K562 (cell line): ENCODE data around the gene RFX7. TPM values are rescaled to one million over a fixed set of nuclear protein-coding genes. Genes with fewer than 3 reads are reported as not detected.

Source experiments
- ATF7 ChIP-seq: fragments of 450-650 bp; IDR thresholded peaks from 2 replicates; pipeline ENCODE4 v1.7.1; 2014; ENCODE audit warnings: mild to moderate bottlenecking, moderate library complexity
- BCL6 ChIP-seq: fragments of 250-450 bp; sonication (Bioruptor Pico); IDR thresholded peaks from 2 replicates; pipeline ENCODE4 v1.4.0; 2020
- BDP1 ChIP-seq: IDR thresholded peaks from 3 replicates; pipeline ENCODE4 v1.6.1; 2011; ENCODE audit not compliant: insufficient read length, insufficient read depth
- CCNT2 ChIP-seq: IDR thresholded peaks from 2 replicates; pipeline ENCODE4 v1.6.1; 2011; ENCODE audit warnings: borderline replicate concordance, low read depth, mild to moderate bottlenecking, moderate library complexity, mixed read lengths, low read length; ENCODE audit not compliant: insufficient read length; ENCODE audit errors: extremely low read depth
- DNMT1 ChIP-seq: fragments of 450-650 bp; IDR thresholded peaks from 2 replicates; pipeline ENCODE4 v1.6.1; 2016; ENCODE audit warnings: antibody characterized with exemption, mild to moderate bottlenecking
- ETS2 ChIP-seq: IDR thresholded peaks from 2 replicates; pipeline ENCODE4 v1.6.1; 2016; ENCODE audit warnings: borderline replicate concordance, missing genetic modification characterization, mild to moderate bottlenecking, moderate library complexity, missing compliant biosample characterization; ENCODE audit not compliant: poor library complexity, severe bottlenecking
- FOXM1 ChIP-seq, 2 experiments: fragments of 450-650 bp in 1 of 2; sonication (generic) in 1 of 2; formaldehyde crosslinking in 1 of 2; IDR thresholded peaks; 2 replicates each; pipeline versions ENCODE4 v1.6.1 to v1.9.0; 2017 to 2022; ENCODE audit warnings: low read depth in 2 of 2, mild to moderate bottlenecking in 2 of 2, missing genetic modification reagents in 1 of 2, moderate library complexity in 1 of 2
- FOXP4 ChIP-seq: sonication (generic); formaldehyde crosslinking; IDR thresholded peaks from 2 replicates; pipeline ENCODE4 v1.8.0; 2022; ENCODE audit warnings: mild to moderate bottlenecking, missing genetic modification reagents, borderline replicate concordance
- FUS ChIP-seq: fragments of 200-400 bp; formaldehyde crosslinking; optimal IDR thresholded peaks from 2 replicates; pipeline ENCODE3; 2017; ENCODE audit warnings: low read depth, low read length
- JUN ChIP-seq, 2 experiments: sonication (generic) in 1 of 2; formaldehyde crosslinking in 1 of 2; IDR thresholded peaks; 2 replicates each; pipeline versions ENCODE4 v1.6.1 to v1.8.0; 2012 to 2022; ENCODE audit warnings: borderline replicate concordance in 2 of 2, mild to moderate bottlenecking in 2 of 2, improper control_type of control experiment in 1 of 2, low read depth in 1 of 2, low read length in 1 of 2, missing genetic modification reagents in 1 of 2
- KHSRP ChIP-seq: fragments of 450-650 bp; IDR thresholded peaks from 2 replicates; pipeline ENCODE4 v1.6.1; 2017
- NR2C2 ChIP-seq, 2 experiments: fragments of 200-800 bp in 1 of 2; sonication (Bioruptor generic) in 1 of 2; sonication (generic) in 1 of 2; formaldehyde crosslinking in 1 of 2; IDR thresholded peaks; 2 replicates each; pipeline versions ENCODE4 v1.6.1 to v1.8.0; 2016 to 2022; ENCODE audit warnings: mild to moderate bottlenecking in 1 of 2, missing compliant biosample characterization in 1 of 2, missing genetic modification characterization in 1 of 2, missing genetic modification reagents in 1 of 2
- POLR2G ChIP-seq: fragments of 200-400 bp; formaldehyde crosslinking; IDR thresholded peaks from 2 replicates; pipeline ENCODE4 v1.6.1; 2017; ENCODE audit warnings: low read depth, mild to moderate bottlenecking, antibody characterized with exemption, low read length, moderate library complexity
- PTRF ChIP-seq: fragments of 450-650 bp; IDR thresholded peaks from 2 replicates; pipeline ENCODE4 v1.6.1; 2016; ENCODE audit warnings: mild to moderate bottlenecking, missing genetic modification characterization, missing compliant biosample characterization
- SLC30A9 ChIP-seq: fragments of 250-450 bp; sonication (Bioruptor Pico); IDR thresholded peaks from 2 replicates; pipeline ENCODE4 v1.8.0; 2022; ENCODE audit warnings: mild to moderate bottlenecking, moderate library complexity
- SOX6 ChIP-seq: fragments of 450-650 bp; IDR thresholded peaks from 2 replicates; pipeline ENCODE4 v1.6.1; 2014; ENCODE audit warnings: mild to moderate bottlenecking
- TCF15 ChIP-seq: fragments of 250-450 bp; sonication (Bioruptor Pico); IDR thresholded peaks from 2 replicates; pipeline ENCODE4 v1.8.0; 2022; ENCODE audit warnings: moderate library complexity, mild to moderate bottlenecking, inconsistent platforms
- ZBTB17 ChIP-seq: fragments of 450-650 bp; formaldehyde crosslinking; IDR thresholded peaks from 2 replicates; pipeline ENCODE4 v1.4.0; 2020; ENCODE audit warnings: mild to moderate bottlenecking
- ZBTB9 ChIP-seq: fragments of 450-650 bp; formaldehyde crosslinking; IDR thresholded peaks from 2 replicates; pipeline ENCODE4 v1.4.0; 2020; ENCODE audit warnings: mild to moderate bottlenecking, moderate library complexity
- ZFPM2 ChIP-seq: fragments of 250-450 bp; sonication (Bioruptor Pico); IDR thresholded peaks from 2 replicates; pipeline ENCODE4 v1.5.1; 2022; ENCODE audit warnings: mild to moderate bottlenecking
- ZNF253 ChIP-seq: fragments of 250-450 bp; sonication (Bioruptor Pico); conservative IDR thresholded peaks from 2 replicates; pipeline ENCODE4 v1.6.1; 2021; ENCODE audit warnings: mild to moderate bottlenecking
- ZNF311 ChIP-seq: fragments of 250-450 bp; sonication (Bioruptor Pico); IDR thresholded peaks from 2 replicates; pipeline ENCODE4 v1.4.0; 2020; ENCODE audit warnings: mild to moderate bottlenecking, moderate library complexity
- ZNF717 ChIP-seq: fragments of 250-450 bp; sonication (Bioruptor Pico); IDR thresholded peaks from 2 replicates; pipeline ENCODE4 v1.5.0; 2021
- ZNF780A ChIP-seq: fragments of 250-450 bp; sonication (Bioruptor Pico); IDR thresholded peaks from 2 replicates; pipeline ENCODE4 v1.5.0; 2021; ENCODE audit warnings: mild to moderate bottlenecking
- polyA plus RNA-seq, 8 experiments: library from polyadenylated mRNA; depleted of rRNA in 4 of 8; stranded (reverse) in 5 of 8; unstranded in 3 of 8; fragments of >200 nt; fragmentation: Nextera tagmentation in 2 of 8; fragmentation: Illumina TruSeq in 1 of 8; extraction: Ambion mirVana in 2 of 8; extraction: Trizol in 1 of 8; gene quantifications; 2 replicates each; pipeline versions ENCODE4 v1.2.1 to v1.2.3, GENCODE V29; 2011 to 2014; ENCODE audit warnings: inconsistent platforms in 1 of 8, missing spikeins in 1 of 8
- total RNA-seq, 7 experiments: library from RNA; depleted of rRNA in 6 of 7; stranded (reverse); fragments of >200 nt in 6 of 7; fragmentation: Illumina TruSeq in 2 of 7; extraction: Trizol in 2 of 7; gene quantifications; 2 replicates each; pipeline versions ENCODE4 v1.2.1 to v1.2.3, GENCODE V29; 2011 to 2021; ENCODE audit warnings: low replicate concordance in 1 of 7

The RFX7 gene
- total and polyA plus RNA-seq, 9 of the 15 experiments (the other 6 are each of a cell fraction or from before 2014, with no cell fraction given): 2.4 to 17.9 (median 6.3) TPM

GRCh38 chr15:56040081-56041035 lies 203.3 kb downstream of the RFX7 start (continued):
- TF ChIP-seq ZNF253 (CRISPR knock-in tag) (no peak), NR2C2 (CRISPR knock-in tag; IDR thresholded peaks at IDR 0.05) (no peak), NR2C2 (tag; IDR thresholded peaks at IDR 0.05) (peak; percentile 25; the same call in 1 of the 2 replicates), TCF15 (CRISPR knock-in tag) (0 out of 2 replicates have a peak, but pooled peaks have one; percentile 33), SOX6 (peak; percentile 98), BCL6 (CRISPR knock-in tag) (no peak), CCNT2 (no peak), POLR2G (no peak), ZFPM2 (CRISPR knock-in tag) (no peak), DNMT1 (no peak), FOXM1 (IDR thresholded peaks at IDR 0.05; ENCODE audit: low read depth) (no peak), FOXM1 (CRISPR knock-in tag; IDR thresholded peaks at IDR 0.05; ENCODE audit: low read depth) (no peak), PTRF (tag) (no peak), BDP1 (no peak), ATF7 (peak; percentile 98), ZBTB9 (no peak), JUN (IDR thresholded peaks at IDR 0.05; ENCODE audit: borderline replicate concordance, low read depth, low read length) (peak; percentile 97), JUN (CRISPR knock-in tag; IDR thresholded peaks at IDR 0.05; ENCODE audit: borderline replicate concordance) (no peak), SLC30A9 (CRISPR knock-in tag) (no peak), FUS (no peak), FOXP4 (CRISPR knock-in tag) (no peak), ZNF717 (CRISPR knock-in tag) (no peak), ETS2 (tag) (no peak), ZNF311 (CRISPR knock-in tag) (0 out of 2 replicates have a peak, but pooled peaks have one; percentile 16), ZNF780A (CRISPR knock-in tag) (no peak), ZBTB17 (peak; percentile 29; the same call in 1 of the 2 replicates), KHSRP (no peak)
